ENCODE measurements around the gene CUBN.

GRCh38 chr10:17053513-17053912 lies 76.1 kb downstream of the CUBN start:
- no peak for TF ChIP-seq CTCF (CRISPR knock-in tag; IDR thresholded peaks at IDR 0.05)
- no peak for TF ChIP-seq ZNF33B (CRISPR knock-in tag; IDR thresholded peaks at IDR 0.05)
- TF ChIP-seq ZBTB26 (CRISPR knock-in tag; IDR thresholded peaks at IDR 0.05; ENCODE audit: borderline replicate concordance), result no peak
- TF ChIP-seq MTA1 (CRISPR knock-in tag; IDR thresholded peaks at IDR 0.05; ENCODE audit: borderline replicate concordance), result no peak
- no peak for TF ChIP-seq STAT6 (CRISPR knock-in tag; IDR thresholded peaks at IDR 0.05; ENCODE audit: borderline replicate concordance)
- TF ChIP-seq ATF4 (CRISPR knock-in tag; IDR thresholded peaks at IDR 0.05), result no peak
- no peak for TF ChIP-seq REST (IDR thresholded peaks at IDR 0.05; ENCODE audit: borderline replicate concordance in 1 of 2, low read depth in 1 of 2, low read length in 2 of 2)
- TF ChIP-seq HMG20B (CRISPR knock-in tag; conservative IDR thresholded peaks at IDR 0.05), result no peak
- TF ChIP-seq HBP1 (CRISPR knock-in tag; IDR thresholded peaks at IDR 0.05; ENCODE audit: low read depth), result no peak
- TF ChIP-seq MXI1 (IDR thresholded peaks at IDR 0.05; ENCODE audit: borderline replicate concordance, low read depth, low read length), result no peak
- no peak for TF ChIP-seq RFX5 (IDR thresholded peaks at IDR 0.05; ENCODE audit: low read depth, low read length)
- no peak for TF ChIP-seq EZH2 (conservative IDR thresholded peaks at IDR 0.05; ENCODE audit: low read depth, low read length)
- no peak for TF ChIP-seq KLF16 (CRISPR knock-in tag; IDR thresholded peaks at IDR 0.05)
